GM12878 (cell line): ENCODE data around the gene AVP.

ENCODE experiments used
- ASH2L ChIP-seq: fragments of 300-600, 200-600 bp; sonication (generic); IDR thresholded peaks from 2 replicates; pipeline ENCODE4 v1.6.1; 2017; ENCODE audit warnings: low read depth, mild to moderate bottlenecking, borderline replicate concordance
- CEBPB ChIP-seq, 2 experiments: fragments of 150-350 bp in 1 of 2; IDR thresholded peaks; 2 replicates each; pipeline ENCODE4 v1.6.1; 2012 to 2014; ENCODE audit warnings: low read depth in 2 of 2, low read length in 2 of 2, borderline replicate concordance in 1 of 2, inconsistent platforms in 1 of 2
- EGR1 ChIP-seq, 2 experiments: IDR thresholded peaks; 1 replicate in 1 of 2; 2 replicates in 1 of 2; pipeline ENCODE4 v1.6.1; 2011 to 2012; ENCODE audit warnings: low read depth in 2 of 2, low read length in 2 of 2, borderline replicate concordance in 1 of 2, mild to moderate bottlenecking in 1 of 2, moderate library complexity in 1 of 2
- ESRRA ChIP-seq: IDR thresholded peaks from 2 replicates; pipeline ENCODE4 v1.6.1; 2012; ENCODE audit warnings: mild to moderate bottlenecking, low read length, improper control_type of control experiment
- MTA3 ChIP-seq: IDR thresholded peaks from 2 replicates; pipeline ENCODE4 v1.6.1; 2012; ENCODE audit warnings: low read length, inconsistent platforms, borderline replicate concordance
- MXI1 ChIP-seq: fragments of 150-350 bp; IDR thresholded peaks from 2 replicates; pipeline ENCODE4 v1.6.1; 2011; ENCODE audit warnings: low read depth, mild to moderate bottlenecking, inconsistent platforms, low read length, improper control_type of control experiment
- POLR2AphosphoS5 ChIP-seq: IDR thresholded peaks from 2 replicates; pipeline ENCODE4 v1.6.1; 2011; ENCODE audit warnings: mild to moderate bottlenecking, low read length, inconsistent platforms
- YY1 ChIP-seq: IDR thresholded peaks from 2 replicates; pipeline ENCODE4 v1.6.1; 2011; ENCODE audit warnings: low read depth, mild to moderate bottlenecking, low read length
- TF ChIP-seq, protein P1 (sequence below), 3 experiments: IDR thresholded peaks in 2 of 3; conservative IDR thresholded peaks in 1 of 3; 2 replicates each; pipeline ENCODE4 v1.5.1; 2011; ENCODE audit warnings: low read depth in 3 of 3, low read length in 3 of 3, mild to moderate bottlenecking in 3 of 3, control low read depth in 2 of 3, moderate library complexity in 2 of 3, inconsistent platforms in 1 of 3, mixed read lengths in 1 of 3; ENCODE audit not compliant: control insufficient read depth in 2 of 3, insufficient read depth in 1 of 3; ENCODE audit errors: extremely low read depth in 1 of 3
- TF ChIP-seq, protein P2 (sequence below): fragments of 450-650 bp; IDR thresholded peaks from 2 replicates; pipeline ENCODE4 v1.6.1; 2017; ENCODE audit warnings: mild to moderate bottlenecking
- TF ChIP-seq, protein P3 (sequence below): fragments of 150-350 bp; IDR thresholded peaks from 2 replicates; pipeline ENCODE4 v1.6.1; 2016; ENCODE audit warnings: low read depth, low read length

DNA sequence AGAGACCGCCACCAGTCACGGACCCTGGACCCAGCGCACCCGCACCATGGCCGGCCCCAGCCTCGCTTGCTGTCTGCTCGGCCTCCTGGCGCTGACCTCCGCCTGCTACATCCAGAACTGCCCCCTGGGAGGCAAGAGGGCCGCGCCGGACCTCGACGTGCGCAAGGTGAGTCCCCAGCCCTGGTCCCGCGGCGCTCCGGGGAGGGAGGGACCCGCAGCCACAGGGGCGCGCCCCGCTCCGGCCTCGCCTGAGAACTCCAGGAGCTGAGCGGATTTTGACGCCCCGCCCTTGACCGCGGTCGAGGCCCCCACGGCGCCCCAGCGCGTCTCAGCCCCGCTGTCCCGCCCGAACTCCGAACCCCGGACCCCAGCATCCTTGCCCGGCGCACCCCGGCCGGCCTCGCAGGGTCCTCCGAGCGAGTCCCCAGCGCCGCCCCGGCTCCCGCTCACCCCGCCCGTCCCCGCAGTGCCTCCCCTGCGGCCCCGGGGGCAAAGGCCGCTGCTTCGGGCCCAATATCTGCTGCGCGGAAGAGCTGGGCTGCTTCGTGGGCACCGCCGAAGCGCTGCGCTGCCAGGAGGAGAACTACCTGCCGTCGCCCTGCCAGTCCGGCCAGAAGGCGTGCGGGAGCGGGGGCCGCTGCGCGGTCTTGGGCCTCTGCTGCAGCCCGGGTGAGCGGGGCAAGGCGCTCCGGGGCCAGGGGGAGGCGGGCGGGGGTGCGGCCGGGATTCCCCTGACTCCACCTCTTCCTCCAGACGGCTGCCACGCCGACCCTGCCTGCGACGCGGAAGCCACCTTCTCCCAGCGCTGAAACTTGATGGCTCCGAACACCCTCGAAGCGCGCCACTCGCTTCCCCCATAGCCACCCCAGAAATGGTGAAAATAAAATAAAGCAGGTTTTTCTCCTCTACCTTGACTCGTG, 12.7 kb downstream of the AVP start, which contains the start of gene OXT:
- TF ChIP-seq EGR1 (IDR thresholded peaks at IDR 0.05; ENCODE audit: borderline replicate concordance in 1 of 2, low read depth in 2 of 2, low read length in 2 of 2): no peak
- no peak for TF ChIP-seq POLR2AphosphoS5
- TF ChIP-seq ESRRA: no peak
- TF ChIP-seq, protein P1, sequence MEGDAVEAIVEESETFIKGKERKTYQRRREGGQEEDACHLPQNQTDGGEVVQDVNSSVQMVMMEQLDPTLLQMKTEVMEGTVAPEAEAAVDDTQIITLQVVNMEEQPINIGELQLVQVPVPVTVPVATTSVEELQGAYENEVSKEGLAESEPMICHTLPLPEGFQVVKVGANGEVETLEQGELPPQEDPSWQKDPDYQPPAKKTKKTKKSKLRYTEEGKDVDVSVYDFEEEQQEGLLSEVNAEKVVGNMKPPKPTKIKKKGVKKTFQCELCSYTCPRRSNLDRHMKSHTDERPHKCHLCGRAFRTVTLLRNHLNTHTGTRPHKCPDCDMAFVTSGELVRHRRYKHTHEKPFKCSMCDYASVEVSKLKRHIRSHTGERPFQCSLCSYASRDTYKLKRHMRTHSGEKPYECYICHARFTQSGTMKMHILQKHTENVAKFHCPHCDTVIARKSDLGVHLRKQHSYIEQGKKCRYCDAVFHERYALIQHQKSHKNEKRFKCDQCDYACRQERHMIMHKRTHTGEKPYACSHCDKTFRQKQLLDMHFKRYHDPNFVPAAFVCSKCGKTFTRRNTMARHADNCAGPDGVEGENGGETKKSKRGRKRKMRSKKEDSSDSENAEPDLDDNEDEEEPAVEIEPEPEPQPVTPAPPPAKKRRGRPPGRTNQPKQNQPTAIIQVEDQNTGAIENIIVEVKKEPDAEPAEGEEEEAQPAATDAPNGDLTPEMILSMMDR (IDR thresholded peaks at IDR 0.05 in 2 of 3, conservative IDR thresholded peaks at IDR 0.05 in 1 of 3; ENCODE audit: control insufficient read depth in 2 of 3, extremely low read depth in 1 of 3, insufficient read depth in 1 of 3, low read depth in 3 of 3, low read length in 3 of 3): no peak
- TF ChIP-seq ASH2L: no peak
- TF ChIP-seq YY1: no peak
- TF ChIP-seq, protein P2, sequence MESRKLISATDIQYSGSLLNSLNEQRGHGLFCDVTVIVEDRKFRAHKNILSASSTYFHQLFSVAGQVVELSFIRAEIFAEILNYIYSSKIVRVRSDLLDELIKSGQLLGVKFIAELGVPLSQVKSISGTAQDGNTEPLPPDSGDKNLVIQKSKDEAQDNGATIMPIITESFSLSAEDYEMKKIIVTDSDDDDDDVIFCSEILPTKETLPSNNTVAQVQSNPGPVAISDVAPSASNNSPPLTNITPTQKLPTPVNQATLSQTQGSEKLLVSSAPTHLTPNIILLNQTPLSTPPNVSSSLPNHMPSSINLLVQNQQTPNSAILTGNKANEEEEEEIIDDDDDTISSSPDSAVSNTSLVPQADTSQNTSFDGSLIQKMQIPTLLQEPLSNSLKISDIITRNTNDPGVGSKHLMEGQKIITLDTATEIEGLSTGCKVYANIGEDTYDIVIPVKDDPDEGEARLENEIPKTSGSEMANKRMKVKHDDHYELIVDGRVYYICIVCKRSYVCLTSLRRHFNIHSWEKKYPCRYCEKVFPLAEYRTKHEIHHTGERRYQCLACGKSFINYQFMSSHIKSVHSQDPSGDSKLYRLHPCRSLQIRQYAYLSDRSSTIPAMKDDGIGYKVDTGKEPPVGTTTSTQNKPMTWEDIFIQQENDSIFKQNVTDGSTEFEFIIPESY: no peak
- no peak for TF ChIP-seq MXI1
- TF ChIP-seq, protein P3, sequence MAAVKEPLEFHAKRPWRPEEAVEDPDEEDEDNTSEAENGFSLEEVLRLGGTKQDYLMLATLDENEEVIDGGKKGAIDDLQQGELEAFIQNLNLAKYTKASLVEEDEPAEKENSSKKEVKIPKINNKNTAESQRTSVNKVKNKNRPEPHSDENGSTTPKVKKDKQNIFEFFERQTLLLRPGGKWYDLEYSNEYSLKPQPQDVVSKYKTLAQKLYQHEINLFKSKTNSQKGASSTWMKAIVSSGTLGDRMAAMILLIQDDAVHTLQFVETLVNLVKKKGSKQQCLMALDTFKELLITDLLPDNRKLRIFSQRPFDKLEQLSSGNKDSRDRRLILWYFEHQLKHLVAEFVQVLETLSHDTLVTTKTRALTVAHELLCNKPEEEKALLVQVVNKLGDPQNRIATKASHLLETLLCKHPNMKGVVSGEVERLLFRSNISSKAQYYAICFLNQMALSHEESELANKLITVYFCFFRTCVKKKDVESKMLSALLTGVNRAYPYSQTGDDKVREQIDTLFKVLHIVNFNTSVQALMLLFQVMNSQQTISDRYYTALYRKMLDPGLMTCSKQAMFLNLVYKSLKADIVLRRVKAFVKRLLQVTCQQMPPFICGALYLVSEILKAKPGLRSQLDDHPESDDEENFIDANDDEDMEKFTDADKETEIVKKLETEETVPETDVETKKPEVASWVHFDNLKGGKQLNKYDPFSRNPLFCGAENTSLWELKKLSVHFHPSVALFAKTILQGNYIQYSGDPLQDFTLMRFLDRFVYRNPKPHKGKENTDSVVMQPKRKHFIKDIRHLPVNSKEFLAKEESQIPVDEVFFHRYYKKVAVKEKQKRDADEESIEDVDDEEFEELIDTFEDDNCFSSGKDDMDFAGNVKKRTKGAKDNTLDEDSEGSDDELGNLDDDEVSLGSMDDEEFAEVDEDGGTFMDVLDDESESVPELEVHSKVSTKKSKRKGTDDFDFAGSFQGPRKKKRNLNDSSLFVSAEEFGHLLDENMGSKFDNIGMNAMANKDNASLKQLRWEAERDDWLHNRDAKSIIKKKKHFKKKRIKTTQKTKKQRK: no peak
- no peak for TF ChIP-seq MTA3
- TF ChIP-seq CEBPB (IDR thresholded peaks at IDR 0.05; ENCODE audit: borderline replicate concordance in 1 of 2, low read depth in 2 of 2, low read length in 2 of 2): no peak
